H1 (cell line): Measurements from ENCODE around the gene DEGS1. TPM values are rescaled to one million over a fixed set of nuclear protein-coding genes. Genes with fewer than 3 reads are reported as not detected.

Experiments
- CTCF ChIA-PET: fragments of 300-600 bp; sonication (Branson Sonifier 250); formaldehyde crosslinking; loops from one replicate; lab custom pipeline; 2021; ENCODE audit not compliant: partially characterized antibody; lab: Charles Lee
- POLR2A ChIA-PET: fragments of 300-600 bp; sonication (Branson Sonifier 250); formaldehyde crosslinking; loops from one replicate; lab custom pipeline; 2021; ENCODE audit warnings: inconsistent platforms; ENCODE audit not compliant: partially characterized antibody; lab: Charles Lee
- DNase-seq, 2 experiments: peaks; one replicate each; pipeline versions ENCODE4 v3.0.0 to v3.0.0-alpha.2; 2010 to 2022; ENCODE audit warnings: low spot score in 2 of 2, low read depth in 1 of 2, mixed read lengths in 1 of 2
- FAIRE-seq: peaks from 2 replicates; lab custom pipeline; 2011; peaks lifted over from hg19 to GRCh38; lab: Jason Lieb, UNC
- H2AFZ ChIP-seq: 2 replicates; pipeline ENCODE4 v1.8.1; 2012; ENCODE audit warnings: low read length, inconsistent platforms
- H2AK5ac ChIP-seq: 2 replicates; pipeline ENCODE4 v1.6.1; 2013; ENCODE audit warnings: low read depth, low read length
- H2BK120ac ChIP-seq: replicated peaks from 2 replicates; pipeline ENCODE3; 2013; ENCODE audit warnings: low read depth, low read length, inconsistent platforms
- H2BK12ac ChIP-seq: 2 replicates; pipeline ENCODE4 v1.6.1; 2013; ENCODE audit warnings: low read depth, low read length
- H2BK15ac ChIP-seq: 2 replicates; pipeline ENCODE4 v1.6.1; 2013; ENCODE audit warnings: low read length
- H2BK20ac ChIP-seq: 2 replicates; pipeline ENCODE4 v1.6.1; 2013; ENCODE audit warnings: low read length
- H2BK5ac ChIP-seq: 2 replicates; pipeline ENCODE4 v1.6.1; 2013; ENCODE audit warnings: low read depth, low read length
- H3K14ac ChIP-seq: 2 replicates; pipeline ENCODE4 v1.6.1; 2013; ENCODE audit warnings: inconsistent platforms; ENCODE audit not compliant: insufficient read length
- H3K18ac ChIP-seq: 2 replicates; pipeline ENCODE4 v1.6.1; 2013; ENCODE audit warnings: low read length; ENCODE audit errors: extremely low read depth
- H3K23ac ChIP-seq: 2 replicates; pipeline ENCODE4 v1.6.1; 2013; ENCODE audit warnings: inconsistent platforms; ENCODE audit not compliant: insufficient read length
- H3K23me2 ChIP-seq: 2 replicates; pipeline ENCODE4 v1.6.1; 2013; ENCODE audit warnings: low read depth, low read length
- H3K27ac ChIP-seq: 2 replicates; pipeline ENCODE4 v1.6.1; 2011; ENCODE audit warnings: low read depth, low read length, inconsistent platforms
- H3K27me3 ChIP-seq, 4 experiments: replicated peaks in 1 of 4; 1 replicate in 1 of 4; 2 replicates in 3 of 4; pipeline versions ENCODE4 v1.6.1 to v1.8.1; 2011 to 2013; ENCODE audit warnings: low read length in 3 of 4, mild to moderate bottlenecking in 3 of 4, inconsistent platforms in 2 of 4, mixed read lengths in 2 of 4, moderate library complexity in 1 of 4; ENCODE audit not compliant: control insufficient read depth in 3 of 4, insufficient read depth in 3 of 4; ENCODE audit errors: extremely low read depth in 1 of 4
- H3K36me3 ChIP-seq, 4 experiments: 2 replicates each; pipeline versions ENCODE4 v1.6.1 to v1.8.1; 2011 to 2013; ENCODE audit warnings: mild to moderate bottlenecking in 4 of 4, low read length in 3 of 4, moderate library complexity in 2 of 4, control low read depth in 1 of 4, inconsistent platforms in 1 of 4; ENCODE audit not compliant: insufficient read depth in 4 of 4, control insufficient read depth in 2 of 4
- H3K4ac ChIP-seq: replicated peaks from 2 replicates; pipeline ENCODE3; 2013; ENCODE audit warnings: low read length, low read depth, mixed read lengths, inconsistent platforms; ENCODE audit not compliant: insufficient read length
- H3K4me1 ChIP-seq, 4 experiments: replicated peaks in 1 of 4; 1 replicate in 1 of 4; 2 replicates in 3 of 4; pipeline versions ENCODE4 v1.6.1 to v1.8.1; 2011 to 2013; ENCODE audit warnings: low read length in 3 of 4, inconsistent platforms in 2 of 4, mixed read lengths in 1 of 4; ENCODE audit not compliant: insufficient read depth in 4 of 4, control insufficient read depth in 3 of 4
- H3K4me2 ChIP-seq, 2 experiments: 2 replicates each; pipeline versions ENCODE4 v1.6.1 to v1.8.1; 2011 to 2013; ENCODE audit warnings: low read depth in 2 of 2, low read length in 2 of 2, control low read depth in 1 of 2, inconsistent platforms in 1 of 2, mild to moderate bottlenecking in 1 of 2; ENCODE audit not compliant: insufficient read depth in 1 of 2
- H3K4me3 ChIP-seq, 4 experiments: fragments of 200-600, 300-600 bp in 1 of 4; sonication (generic), shearing (Covaris generic), sonication (Bioruptor Twin) in 1 of 4; 2 replicates each; pipeline versions ENCODE4 v1.5.1 to v1.8.1; 2011 to 2016; ENCODE audit warnings: low read length in 4 of 4, low read depth in 3 of 4, control low read depth in 2 of 4, inconsistent platforms in 2 of 4, mild to moderate bottlenecking in 2 of 4, mixed read lengths in 1 of 4, moderate library complexity in 1 of 4; ENCODE audit not compliant: insufficient read depth in 2 of 4; ENCODE audit errors: extremely low read depth in 1 of 4
- H3K56ac ChIP-seq: replicated peaks from 2 replicates; pipeline ENCODE3; 2013; ENCODE audit warnings: low read depth, mild to moderate bottlenecking, mixed read lengths, low read length, inconsistent platforms; ENCODE audit not compliant: insufficient read length
- H3K79me1 ChIP-seq: 2 replicates; pipeline ENCODE4 v1.6.1; 2013; ENCODE audit warnings: low read depth, low read length, control low read depth
- H3K79me2 ChIP-seq, 2 experiments: 2 replicates each; pipeline versions ENCODE4 v1.6.1 to v1.8.1; 2012 to 2013; ENCODE audit warnings: low read length in 2 of 2, mild to moderate bottlenecking in 2 of 2, inconsistent platforms in 1 of 2; ENCODE audit not compliant: insufficient read depth in 2 of 2, control insufficient read depth in 1 of 2
- H3K9ac ChIP-seq, 4 experiments: replicated peaks in 1 of 4; 1 replicate in 1 of 4; 2 replicates in 3 of 4; pipeline versions ENCODE4 v1.6.1 to v1.8.1; 2011 to 2013; ENCODE audit warnings: low read depth in 3 of 4, low read length in 3 of 4, control low read depth in 2 of 4, mild to moderate bottlenecking in 2 of 4, moderate library complexity in 2 of 4, inconsistent platforms in 1 of 4; ENCODE audit errors: extremely low read depth in 1 of 4
- H3K9me3 ChIP-seq, 2 experiments: 2 replicates each; pipeline versions ENCODE4 v1.6.1 to v1.8.1; 2012 to 2013; ENCODE audit warnings: mild to moderate bottlenecking in 2 of 2, moderate library complexity in 2 of 2, control low read depth in 1 of 2, inconsistent platforms in 1 of 2, low read depth in 1 of 2, low read length in 1 of 2, mixed read lengths in 1 of 2; ENCODE audit not compliant: insufficient read depth in 2 of 2
- H4K20me1 ChIP-seq, 2 experiments: replicated peaks in 1 of 2; 2 replicates each; pipeline versions ENCODE3 to v1.8.1; 2011 to 2013; ENCODE audit warnings: inconsistent platforms in 2 of 2, low read length in 2 of 2, mild to moderate bottlenecking in 1 of 2; ENCODE audit not compliant: insufficient read depth in 2 of 2, control insufficient read depth in 1 of 2
- H4K5ac ChIP-seq: 2 replicates; pipeline ENCODE4 v1.6.1; 2013; ENCODE audit warnings: low read length, low read depth, mixed read lengths, inconsistent platforms; ENCODE audit not compliant: insufficient read length
- H4K8ac ChIP-seq: 2 replicates; pipeline ENCODE4 v1.8.0; 2013; ENCODE audit warnings: mild to moderate bottlenecking, moderate library complexity, low read length, inconsistent platforms; ENCODE audit not compliant: insufficient read depth; ENCODE audit errors: extremely low read depth
- H4K91ac ChIP-seq: replicated peaks from 2 replicates; pipeline ENCODE3; 2013; ENCODE audit warnings: low read length, mixed read lengths, inconsistent platforms; ENCODE audit not compliant: insufficient read length
- CHD2 ChIP-seq: IDR thresholded peaks from 2 replicates; pipeline ENCODE4 v1.6.1; 2012; ENCODE audit warnings: low read length, improper control_type of control experiment
- CREB1 ChIP-seq: IDR thresholded peaks from 2 replicates; pipeline ENCODE4 v1.6.1; 2012; ENCODE audit warnings: inconsistent platforms
- FOSL1 ChIP-seq: IDR thresholded peaks from 2 replicates; pipeline ENCODE4 v1.6.1; 2011; ENCODE audit warnings: mild to moderate bottlenecking, low read depth, low read length, moderate library complexity; ENCODE audit not compliant: insufficient read depth
- HDAC2 ChIP-seq, 2 experiments: fragments of 300-600 bp in 1 of 2; sonication (generic) in 1 of 2; IDR thresholded peaks; 2 replicates each; pipeline ENCODE4 v1.6.1; 2011 to 2012; ENCODE audit warnings: low read depth in 2 of 2, low read length in 2 of 2, mild to moderate bottlenecking in 2 of 2, moderate library complexity in 2 of 2, borderline replicate concordance in 1 of 2, inconsistent platforms in 1 of 2
- KDM1A ChIP-seq: fragments of 200-600, 300-600 bp; sonication (generic); IDR thresholded peaks from 2 replicates; pipeline ENCODE4 v1.7.1; 2016; ENCODE audit warnings: mild to moderate bottlenecking, low read length, borderline replicate concordance
- KDM5A ChIP-seq: fragments of 200-600 bp; IDR thresholded peaks from 2 replicates; pipeline ENCODE4 v1.7.1; 2012; ENCODE audit warnings: mild to moderate bottlenecking, low read length, inconsistent platforms, mixed read lengths
- NANOG ChIP-seq: IDR thresholded peaks from 2 replicates; pipeline ENCODE4 v1.6.1; 2011; ENCODE audit warnings: low read length, low read depth, mild to moderate bottlenecking, inconsistent platforms; ENCODE audit not compliant: insufficient read depth, poor library complexity, severe bottlenecking
- POLR2A ChIP-seq, 2 experiments: IDR thresholded peaks; 1 replicate in 1 of 2; 2 replicates in 1 of 2; pipeline ENCODE4 v1.6.1; 2011; ENCODE audit warnings: low read depth in 2 of 2, low read length in 2 of 2, mild to moderate bottlenecking in 2 of 2; ENCODE audit errors: control extremely low read depth in 1 of 2
- RFX5 ChIP-seq: IDR thresholded peaks from 2 replicates; pipeline ENCODE4 v1.6.1; 2011; ENCODE audit warnings: low read depth, low read length, improper control_type of control experiment, borderline replicate concordance
- SAP30 ChIP-seq: fragments of 300-600 bp; sonication (generic); IDR thresholded peaks from 2 replicates; pipeline ENCODE4 v1.7.1; 2012; ENCODE audit warnings: low read length, moderate library complexity, mild to moderate bottlenecking, inconsistent platforms; ENCODE audit not compliant: insufficient read depth, insufficient replicate concordance
- SIN3A ChIP-seq, 2 experiments: IDR thresholded peaks in 1 of 2; conservative IDR thresholded peaks in 1 of 2; 2 replicates each; pipeline ENCODE4 v1.6.1; 2011 to 2012; ENCODE audit warnings: low read length in 2 of 2, improper control_type of control experiment in 1 of 2, low read depth in 1 of 2, mild to moderate bottlenecking in 1 of 2
- SP1 ChIP-seq: IDR thresholded peaks from 2 replicates; pipeline ENCODE4 v1.6.1; 2011; ENCODE audit warnings: low read depth, low read length
- SP2 ChIP-seq: IDR thresholded peaks from 2 replicates; pipeline ENCODE4 v1.6.1; 2012; ENCODE audit warnings: mild to moderate bottlenecking, low read length, inconsistent platforms
- SRF ChIP-seq: IDR thresholded peaks from 2 replicates; pipeline ENCODE4 v1.6.1; 2011; ENCODE audit warnings: mild to moderate bottlenecking, low read depth, low read length, moderate library complexity
- ZNF274 ChIP-seq: IDR thresholded peaks from 2 replicates; pipeline ENCODE4 v1.7.0; 2012; ENCODE audit warnings: low read length, borderline replicate concordance; ENCODE audit errors: extremely low read depth
- WGBS, 2 experiments: shearing (Covaris generic) in 1 of 2; methylation state at CpG; one replicate each; pipeline versions ENCODE4 v1.1.6 to v1.1.7; 2013 to 2015; ENCODE audit warnings: low lambda C conversion rate in 2 of 2, mixed read lengths in 2 of 2, inconsistent platforms in 1 of 2, low coverage in 1 of 2, missing lambda C conversion rate in 1 of 2; ENCODE audit not compliant: insufficient replicate concordance in 2 of 2, insufficient coverage in 1 of 2, insufficient read length in 1 of 2; ENCODE audit errors: extremely low coverage in 1 of 2, missing lambda C conversion rate in 1 of 2; 5-methylcytosine and 5-hydroxymethylcytosine counted together
- polyA plus RNA-seq, 7 experiments: library from polyadenylated mRNA; depleted of rRNA in 3 of 7; stranded (reverse) in 5 of 7; unstranded in 2 of 7; fragments of >200 nt in 5 of 7; fragments of 200-250 nt in 2 of 7; gene quantifications; 1 replicate in 5 of 7; 2 replicates in 1 of 7; 4 replicates in 1 of 7; pipeline versions ENCODE4 v1.2.1 to v1.2.3, GENCODE V29; 2011 to 2013; ENCODE audit warnings: missing spikeins in 2 of 7, mixed read lengths in 2 of 7
- total RNA-seq: library from RNA; stranded (reverse); fragmentation: NEBNext Ultra II Directional; extraction: Animal tissue kit (Norgen Biotek cat#: 25700); gene quantifications from 2 replicates; pipeline ENCODE4 v1.2.1, GENCODE V29; 2021

DEGS1 gene
- total and polyA plus RNA-seq, 2 of the 8 experiments (the other 6 are each of a cell fraction or from before 2014, with no cell fraction given) = 46.1 to 114 TPM

DNA sequence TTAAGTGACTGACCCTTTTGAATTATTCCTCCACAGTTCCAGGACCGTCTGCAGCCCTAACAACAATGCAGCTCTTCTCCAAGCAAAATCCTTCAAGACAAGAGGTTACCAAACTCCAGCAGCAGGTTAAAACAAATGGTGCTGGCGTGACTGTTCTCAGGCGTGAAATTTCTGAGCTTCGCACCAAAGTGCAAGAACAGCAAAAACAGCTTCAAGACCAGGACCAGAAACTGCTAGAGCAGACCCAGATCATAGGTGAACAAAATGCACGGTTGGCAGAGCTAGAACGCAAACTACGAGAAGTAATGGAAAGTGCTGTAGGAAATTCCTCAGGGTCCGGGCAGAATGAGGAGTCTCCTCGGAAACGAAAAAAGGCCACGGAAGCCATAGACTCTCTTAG, 25.7 kb upstream of the DEGS1 start:
- Histone ChIP-seq H2BK5ac (no peak overlapping the region), H2BK20ac (no peak overlapping the region), H3K9me3 (no peaks in the 10 kb centered on the region), H3K18ac (no peak overlapping the region), H3K79me2 (no peaks in the 10 kb centered on the region), H3K14ac (no peak overlapping the region), H2BK12ac (no peak overlapping the region), H3K4me2 (no peak overlapping the region), H2BK120ac (no peak overlapping the region), H3K79me1 (no peaks in the 10 kb centered on the region), H3K4me3 (no peak overlapping the region), H3K23me2 (no peaks in the 10 kb centered on the region), H2BK15ac (no peak overlapping the region), H3K27ac (no peak overlapping the region), H2AK5ac (no peak overlapping the region), H4K91ac (no peak overlapping the region), H4K8ac (no peak overlapping the region), H3K27me3 (no peaks in the 10 kb centered on the region), H4K5ac (no peak overlapping the region), H3K56ac (no peak overlapping the region), H3K4ac (no peak overlapping the region), H3K36me3 (peaks cover 0 to 60% (median 30%) of the 10 kb centered on the region in 4 experiments; a peak in 6 of 8 replicates), H3K23ac (no peak overlapping the region), H2AFZ (no peak overlapping the region), H4K20me1 (no peaks in the 10 kb centered on the region), H3K4me1 (no peaks in the 10 kb centered on the region), H3K9ac (no peak overlapping the region)
- ChIA-PET POLR2A (no interaction called here), CTCF (interaction anchor here (0.8 to 1.5 kb wide), 4 partner anchors 10 to 93 kb away, joined by 3 to 5 read pairs (median 3); no protein-coding TSS in a partner anchor)
- WGBS, 2 experiments = 96% methylated on average over 11 of the region's 11 CpGs; no CpG with 5 or more reads in 1 of the 2 experiments
- FAIRE-seq (no peak), DNase-seq (no peak)
- no peak for TF ChIP-seq ZNF274
- TF ChIP-seq CREB1 = no peak
- TF ChIP-seq RFX5 = no peak
- no peak for TF ChIP-seq NANOG
- TF ChIP-seq SP2 = no peak
- TF ChIP-seq KDM5A = no peak
- no peak for TF ChIP-seq HDAC2 (IDR thresholded peaks at IDR 0.05; ENCODE audit: borderline replicate concordance in 1 of 2, low read depth in 2 of 2, low read length in 2 of 2)
- no peak for TF ChIP-seq CHD2
- TF ChIP-seq SIN3A (conservative IDR thresholded peaks at IDR 0.05 in 1 of 2, IDR thresholded peaks at IDR 0.05 in 1 of 2; ENCODE audit: low read depth in 1 of 2, low read length in 2 of 2) = no peak
- TF ChIP-seq SAP30 = no peak
- no peak for TF ChIP-seq SRF
- no peak for TF ChIP-seq FOSL1
- TF ChIP-seq KDM1A = no peak
- no peak for TF ChIP-seq POLR2A (IDR thresholded peaks at IDR 0.05; ENCODE audit: control extremely low read depth in 1 of 2, low read depth in 2 of 2, low read length in 2 of 2)
- no peak for TF ChIP-seq SP1
